Vagina (tissue), 2 donors: ENCODE measurements around the gene ZNF79. TPM values are rescaled to one million over a fixed set of nuclear protein-coding genes. Genes with fewer than 3 reads are reported as not detected.

Source experiments
- DNase-seq, 2 donors: peaks; one replicate each; pipeline ENCODE4 v3.0.0-alpha.2; 2017; ENCODE audit errors: extremely low spot score in 2 of 2
- H3K27ac ChIP-seq: fragments of 200-600 bp; sonication (generic); one replicate; pipeline ENCODE4 v1.5.1; 2019
- H3K27me3 ChIP-seq: fragments of 200-600 bp; sonication (generic); one replicate; pipeline ENCODE4 v1.5.1; 2019
- H3K36me3 ChIP-seq, 2 donors: fragments of 200-600 bp; sonication (generic); one replicate each; pipeline ENCODE4 v1.5.1; 2017 to 2019
- H3K4me1 ChIP-seq: fragments of 200-600 bp; sonication (generic); one replicate; pipeline ENCODE4 v1.5.1; 2019
- H3K4me3 ChIP-seq, 2 donors: fragments of 200-600 bp; sonication (generic); 1 replicate in 1 of 2; 2 replicates in 1 of 2; pipeline ENCODE4 v1.5.1; 2016 to 2019
- H3K9me3 ChIP-seq: fragments of 200-600 bp; sonication (generic); one replicate; pipeline ENCODE4 v1.5.1; 2019
- CTCF ChIP-seq, 3 experiments: fragments of 450-650 bp in 2 of 3; fragments of 200-600 bp in 1 of 3; sonication (generic) in 1 of 3; IDR thresholded peaks; one replicate each; pipeline ENCODE4 v1.5.1; 2017 to 2019; ENCODE audit warnings: antibody characterized with exemption in 3 of 3, mild to moderate bottlenecking in 2 of 3, moderate library complexity in 2 of 3
- POLR2A ChIP-seq, 2 donors: fragments of 450-650 bp; IDR thresholded peaks; one replicate each; pipeline ENCODE4 v1.6.1; 2017; ENCODE audit warnings: antibody characterized with exemption in 2 of 2, mild to moderate bottlenecking in 2 of 2, moderate library complexity in 2 of 2
- POLR2AphosphoS5 ChIP-seq, 2 donors: sonication (generic); formaldehyde crosslinking; IDR thresholded peaks; one replicate each; pipeline ENCODE4 v1.9.0; 2017; ENCODE audit warnings: antibody characterized with exemption in 2 of 2, mild to moderate bottlenecking in 2 of 2, low read depth in 1 of 2; ENCODE audit not compliant: insufficient read depth in 1 of 2
- intact Hi-C: fragments of 100-400 bp; cut with DNase I; formaldehyde crosslinking; loops from one replicate; pipeline ENCODE4 v1.15.1; 2023
- total RNA-seq: library from RNA; depleted of rRNA; stranded (reverse); fragments of >200 nt; gene quantifications from one replicate; pipeline ENCODE4 v1.2.3, GENCODE V29; 2016

The ZNF79 gene
- total RNA-seq: 13.3 TPM

GRCh38 chr9:127423934-127424675 lies at the start of gene ZNF79:
TSS of gene ZNF79 (plus strand) at chr9:127424382. CDS start at chr9:127424788, 406 bp downstream.
- TF ChIP-seq POLR2AphosphoS5 (IDR thresholded peaks at IDR 0.05; ENCODE audit: insufficient read depth in 1 of 2, low read depth in 1 of 2): peak; percentile 92 to 98
- TF ChIP-seq CTCF (IDR thresholded peaks at IDR 0.05): no peak
- TF ChIP-seq POLR2A (IDR thresholded peaks at IDR 0.05): peak in 1 of 2 donors; percentile 12
- intact Hi-C loops: no loop called here
- H3K4me1 ChIP-seq: peaks cover 43% of the 10 kb centered on the region
- H3K4me3 ChIP-seq: peak within 1 kb of the TSS; percentile 74 to 76
- H3K36me3 ChIP-seq: peaks cover 0 to 7% of the 10 kb centered on the region in 2 donors
- no peaks in the 10 kb centered on the region for H3K9me3 ChIP-seq
- H3K27ac ChIP-seq: peak within 1 kb of the TSS; percentile 68
- no peaks in the 10 kb centered on the region for H3K27me3 ChIP-seq
- DNase-seq: peak in 1 of 2 donors; percentile 93

- Histone ChIP-seq H3K27ac (no peak overlapping the region), H3K4me3 (no peak overlapping the region), H3K27me3 (no peaks in the 10 kb centered on the region), H3K36me3 (no peaks in the 10 kb centered on the region), H3K4me1 (no peaks in the 10 kb centered on the region), H3K9me3 (no peaks in the 10 kb centered on the region)
- peak in 1 of 2 donors; percentile 18 for DNase-seq
- intact Hi-C loops: loop anchor here (10.0 kb wide), 1 partner anchor 66 kb away; no protein-coding TSS in a partner anchor
- TF ChIP-seq POLR2A (IDR thresholded peaks at IDR 0.05) (no peak), POLR2AphosphoS5 (IDR thresholded peaks at IDR 0.05; ENCODE audit: insufficient read depth in 1 of 2, low read depth in 1 of 2) (no peak)
Measured at GRCh38 chr9:127380479-127380878, 43.7 kb upstream of the ZNF79 start.

DNA sequence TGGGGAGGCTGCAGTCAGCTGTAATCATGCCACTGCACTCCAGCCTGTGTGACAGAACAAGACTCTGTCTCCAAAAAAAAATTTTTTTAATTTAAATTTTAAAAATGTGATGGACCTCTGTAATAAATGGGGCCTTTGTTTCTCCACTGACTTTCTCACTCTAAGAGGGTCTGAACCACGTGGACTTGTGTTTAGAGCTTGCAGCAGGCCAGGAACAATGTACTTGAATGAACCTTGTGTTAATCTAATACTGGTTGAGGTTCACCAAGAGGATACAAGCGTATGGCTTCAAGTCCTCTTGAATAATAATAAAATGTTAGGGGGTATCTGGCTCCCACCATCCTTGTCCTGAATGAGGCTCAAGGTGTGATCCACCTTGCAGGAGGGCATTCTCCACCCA lies 41.6 kb upstream of the ZNF79 start:
- Histone ChIP-seq H3K27ac (no peak overlapping the region), H3K4me3 (no peak overlapping the region), H3K36me3 (no peaks in the 10 kb centered on the region), H3K27me3 (no peaks in the 10 kb centered on the region), H3K4me1 (no peaks in the 10 kb centered on the region), H3K9me3 (no peaks in the 10 kb centered on the region)
- intact Hi-C loops: loop anchor here (10.0 kb wide), 1 partner anchor 68 kb away; no protein-coding TSS in a partner anchor
- TF ChIP-seq CTCF (IDR thresholded peaks at IDR 0.05) (no peak), POLR2AphosphoS5 (IDR thresholded peaks at IDR 0.05; ENCODE audit: insufficient read depth in 1 of 2, low read depth in 1 of 2) (no peak), POLR2A (IDR thresholded peaks at IDR 0.05) (no peak)
- no peak for DNase-seq

DNA sequence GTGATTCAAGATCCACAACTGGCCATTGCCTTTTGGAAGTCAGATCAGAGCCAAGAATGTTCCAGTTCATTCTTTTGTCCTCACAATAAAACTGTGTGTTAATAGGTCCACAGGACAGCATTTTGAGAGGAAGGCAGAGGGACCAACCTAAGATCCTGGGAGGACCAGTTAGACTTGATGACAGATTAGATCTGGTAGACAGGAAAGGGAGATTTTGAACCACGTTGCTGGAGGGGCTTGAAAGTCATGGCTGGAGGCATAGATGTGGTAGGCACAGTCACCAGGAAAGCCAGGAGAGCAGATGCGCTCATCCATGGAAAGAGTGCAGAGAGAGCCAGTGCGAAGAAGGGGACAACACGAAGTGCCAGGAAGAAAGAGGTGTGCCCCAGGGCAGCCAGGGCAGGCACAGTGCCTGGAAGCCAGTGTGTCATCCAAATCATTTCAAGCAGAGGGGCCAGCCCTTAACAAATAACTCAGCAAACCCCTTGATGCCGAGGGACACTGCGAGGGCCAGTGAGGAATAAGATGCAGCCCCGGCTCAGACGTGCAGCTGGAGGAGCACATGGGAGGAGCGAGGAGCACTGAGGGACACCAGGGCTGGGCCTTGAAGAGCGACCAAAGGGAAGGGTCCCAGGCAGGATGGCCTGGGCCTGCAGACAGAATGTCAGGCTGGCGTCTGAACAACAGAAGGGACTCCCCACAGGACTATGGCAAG lies 40.0 kb upstream of the ZNF79 start:
- no peak for DNase-seq
- no peak overlapping the region for H3K27ac ChIP-seq
- H3K36me3 ChIP-seq: no peaks in the 10 kb centered on the region
- no peaks in the 10 kb centered on the region for H3K27me3 ChIP-seq
- intact Hi-C loops: loop anchor here (10.0 kb wide), 1 partner anchor 69 kb away; no protein-coding TSS in a partner anchor
- peaks cover 7% of the 10 kb centered on the region for H3K4me1 ChIP-seq
- TF ChIP-seq POLR2AphosphoS5 (IDR thresholded peaks at IDR 0.05; ENCODE audit: insufficient read depth in 1 of 2, low read depth in 1 of 2): no peak
- no peak for TF ChIP-seq CTCF (IDR thresholded peaks at IDR 0.05)
- TF ChIP-seq POLR2A (IDR thresholded peaks at IDR 0.05): no peak
- no peaks in the 10 kb centered on the region for H3K9me3 ChIP-seq
- H3K4me3 ChIP-seq: no peak overlapping the region

DNA sequence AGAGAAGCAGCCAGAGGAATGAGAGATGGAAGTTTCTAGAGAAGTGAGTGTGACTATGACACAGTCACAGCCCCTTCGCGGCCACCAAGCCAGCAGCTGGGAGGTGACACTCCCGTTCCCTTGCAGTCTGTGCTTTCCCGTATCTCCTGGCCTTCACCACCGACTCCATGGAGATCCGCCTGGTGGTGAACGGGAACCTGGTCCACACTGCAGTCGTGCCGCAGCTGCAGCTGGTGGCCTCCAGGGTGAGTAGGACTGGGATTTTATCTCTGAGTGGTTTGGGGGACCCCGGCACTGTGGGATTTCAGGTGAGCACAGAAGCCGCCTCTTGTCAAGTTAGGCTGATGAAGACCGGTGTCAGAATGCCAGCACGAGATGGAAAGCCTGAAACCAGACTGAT lies 39.3 kb upstream of the ZNF79 start:
- TF ChIP-seq CTCF (IDR thresholded peaks at IDR 0.05) (no peak), POLR2A (IDR thresholded peaks at IDR 0.05) (no peak), POLR2AphosphoS5 (IDR thresholded peaks at IDR 0.05; ENCODE audit: insufficient read depth in 1 of 2, low read depth in 1 of 2) (no peak)
- peaks cover 7% of the 10 kb centered on the region for H3K4me1 ChIP-seq
- no peaks in the 10 kb centered on the region for H3K36me3 ChIP-seq
- no peak overlapping the region for H3K27ac ChIP-seq
- no peaks in the 10 kb centered on the region for H3K27me3 ChIP-seq
- DNase-seq: peak in 1 of 2 donors; percentile 64
- intact Hi-C loops: loop anchor here (10.0 kb wide), 1 partner anchor 70 kb away; no protein-coding TSS in a partner anchor
- no peak overlapping the region for H3K4me3 ChIP-seq
- H3K9me3 ChIP-seq: no peaks in the 10 kb centered on the region
